ENCODE results near the gene RNF215. TPM values are rescaled to one million over a fixed set of nuclear protein-coding genes. Genes with fewer than 3 reads are reported as not detected.
A peak's percentile ranks its signal among the peaks of the same experiment; 100 is the strongest.

RNF215 gene
- total and polyA plus RNA-seq, 2 of the 13 experiments (the other 11 are each of a cell fraction or from before 2014, with no cell fraction given) = 5.3 to 6.1 TPM

DNA sequence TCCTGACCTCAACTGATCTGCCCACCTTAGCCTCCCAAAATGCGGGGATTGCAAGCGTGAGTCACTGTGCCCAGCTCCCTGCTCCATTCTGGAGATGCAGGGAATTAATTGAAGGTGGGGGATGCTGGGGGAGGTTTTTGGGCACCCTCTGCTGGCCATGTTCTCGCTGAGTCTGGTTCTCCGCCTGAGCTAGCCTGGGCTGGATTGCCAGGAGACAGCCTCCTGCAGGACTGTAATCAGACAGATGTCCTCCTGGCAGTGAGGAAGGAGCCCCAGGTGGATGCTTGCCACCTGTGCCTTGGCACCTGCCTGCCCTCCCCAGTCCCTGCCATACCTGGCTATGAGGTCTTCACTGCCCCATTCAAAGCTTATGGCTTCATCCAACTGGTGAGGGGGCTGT lies 43.7 kb upstream of the RNF215 start:
- Histone ChIP-seq H3K27me3 (ENCODE audit: control insufficient read depth in 1 of 2, insufficient read depth in 2 of 2, low read length in 2 of 2) (no peaks in the 10 kb centered on the region), H3K27ac (ENCODE audit: extremely low read length, insufficient read depth, low read length) (no peak overlapping the region), H3K9ac (ENCODE audit: insufficient read depth, low read depth, low read length) (no peak overlapping the region), H3K9me3 (ENCODE audit: low read length) (no peaks in the 10 kb centered on the region), H4K20me1 (ENCODE audit: insufficient read depth, low read length) (no peaks in the 10 kb centered on the region), H3K79me2 (ENCODE audit: insufficient read depth, low read length) (peaks cover 3% of the 10 kb centered on the region), H2AFZ (ENCODE audit: low read length) (no peak overlapping the region), H3K36me3 (replicated peaks in 1 of 2; ENCODE audit: control insufficient read depth in 1 of 2, insufficient read depth in 2 of 2, low read length in 2 of 2) (peaks cover 0 to 5% of the 10 kb centered on the region in 2 experiments; a peak in 2 of 5 replicates), H3K4me1 (ENCODE audit: insufficient read depth, low read length) (peaks cover 51% of the 10 kb centered on the region), H3K4me2 (ENCODE audit: low read depth, low read length) (no peak overlapping the region), H3K4me3 (replicated peaks in 1 of 3; ENCODE audit: insufficient read depth in 1 of 3, low read depth in 2 of 3, low read length in 3 of 3) (no peak overlapping the region)
- ChIA-PET POLR2A (no interaction called here), CTCF (ENCODE audit: low intra/inter-chr PET ratio, low total read pairs) (no interaction called here)
- 77% methylated on average over 4 of the region's 4 CpGs for WGBS (ENCODE audit: low lambda C conversion rate)
- DNase-seq (ENCODE audit: low spot score) = no peak
- no peak for ATAC-seq
- no peak for FAIRE-seq
- no peak for TF ChIP-seq STAT5B (CRISPR knock-in tag; IDR thresholded peaks at IDR 0.05)
- TF ChIP-seq, protein P1, sequence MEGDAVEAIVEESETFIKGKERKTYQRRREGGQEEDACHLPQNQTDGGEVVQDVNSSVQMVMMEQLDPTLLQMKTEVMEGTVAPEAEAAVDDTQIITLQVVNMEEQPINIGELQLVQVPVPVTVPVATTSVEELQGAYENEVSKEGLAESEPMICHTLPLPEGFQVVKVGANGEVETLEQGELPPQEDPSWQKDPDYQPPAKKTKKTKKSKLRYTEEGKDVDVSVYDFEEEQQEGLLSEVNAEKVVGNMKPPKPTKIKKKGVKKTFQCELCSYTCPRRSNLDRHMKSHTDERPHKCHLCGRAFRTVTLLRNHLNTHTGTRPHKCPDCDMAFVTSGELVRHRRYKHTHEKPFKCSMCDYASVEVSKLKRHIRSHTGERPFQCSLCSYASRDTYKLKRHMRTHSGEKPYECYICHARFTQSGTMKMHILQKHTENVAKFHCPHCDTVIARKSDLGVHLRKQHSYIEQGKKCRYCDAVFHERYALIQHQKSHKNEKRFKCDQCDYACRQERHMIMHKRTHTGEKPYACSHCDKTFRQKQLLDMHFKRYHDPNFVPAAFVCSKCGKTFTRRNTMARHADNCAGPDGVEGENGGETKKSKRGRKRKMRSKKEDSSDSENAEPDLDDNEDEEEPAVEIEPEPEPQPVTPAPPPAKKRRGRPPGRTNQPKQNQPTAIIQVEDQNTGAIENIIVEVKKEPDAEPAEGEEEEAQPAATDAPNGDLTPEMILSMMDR (CRISPR knock-in tag; IDR thresholded peaks at IDR 0.05) = peak; percentile 28; the same call in 1 of the 2 replicates
- intact Hi-C loops (cut with micrococcal nuclease; ENCODE audit: unreplicated experiment) = no loop called here
- no TSS peak for BruUV-seq (replicated peaks)
- in situ Hi-C loops (cut with HindIII; ENCODE audit: extremely low pct_ligation_motif_present, low pct_unique_long_range_greater_than_20kb) = no loop called here

DNA sequence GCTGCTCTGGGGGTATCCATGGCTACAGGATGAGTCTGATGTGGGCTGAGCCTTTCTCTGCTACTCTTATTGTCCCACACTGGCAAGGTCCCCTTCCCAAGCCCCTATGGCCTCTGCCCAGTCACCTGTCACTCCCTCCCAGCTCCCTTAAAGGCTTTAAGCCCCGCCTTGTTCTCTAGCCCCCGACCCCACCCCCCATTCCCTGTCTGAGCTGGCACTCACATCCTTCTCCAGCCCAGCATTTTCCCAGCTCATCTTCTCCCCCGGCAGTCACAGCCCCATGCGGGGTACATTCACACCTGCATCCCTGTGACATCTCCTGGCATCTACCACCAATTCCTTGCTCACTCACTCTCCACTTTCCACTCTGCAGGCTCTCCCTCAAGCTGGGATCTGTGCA lies 42.7 kb upstream of the RNF215 start:
- no peak overlapping the region for H2AFZ ChIP-seq (ENCODE audit: low read length)
- ChIA-PET POLR2A (no interaction called here), CTCF (ENCODE audit: low intra/inter-chr PET ratio, low total read pairs) (no interaction called here)
- H4K20me1 ChIP-seq (ENCODE audit: insufficient read depth, low read length) = no peaks in the 10 kb centered on the region
- H3K27me3 ChIP-seq (ENCODE audit: control insufficient read depth in 1 of 2, insufficient read depth in 2 of 2, low read length in 2 of 2) = no peaks in the 10 kb centered on the region
- intact Hi-C loops (cut with micrococcal nuclease; ENCODE audit: unreplicated experiment) (no loop called here), in situ Hi-C loops (cut with HindIII; ENCODE audit: extremely low pct_ligation_motif_present, low pct_unique_long_range_greater_than_20kb) (loop anchor here (5.0 kb wide), 1 partner anchor 38 kb away; no protein-coding TSS in a partner anchor)
- FAIRE-seq (no peak), DNase-seq (ENCODE audit: low spot score) (no peak), ATAC-seq (no peak)
- BruUV-seq (replicated peaks) = no TSS peak
- TF ChIP-seq POLR2A (IDR thresholded peaks at IDR 0.05; ENCODE audit: insufficient read depth in 1 of 2, low read depth in 2 of 2, low read length in 2 of 2) (0 out of 4 replicates have a peak, but pooled peaks of 1 of the 2 experiments have one; percentile 2), MTA3 (CRISPR knock-in tag; IDR thresholded peaks at IDR 0.05) (no peak)
- no peaks in the 10 kb centered on the region for H3K9me3 ChIP-seq (ENCODE audit: low read length)
- peaks cover 43% of the 10 kb centered on the region for H3K4me1 ChIP-seq (ENCODE audit: insufficient read depth, low read length)
- no peak overlapping the region for H3K27ac ChIP-seq (ENCODE audit: extremely low read length, insufficient read depth, low read length)
- H3K36me3 ChIP-seq (replicated peaks in 1 of 2; ENCODE audit: control insufficient read depth in 1 of 2, insufficient read depth in 2 of 2, low read length in 2 of 2) = peaks cover 0 to 5% of the 10 kb centered on the region in 2 experiments; a peak in 2 of 5 replicates
- H3K4me2 ChIP-seq (ENCODE audit: low read depth, low read length) = no peak overlapping the region
- no peak overlapping the region for H3K4me3 ChIP-seq (replicated peaks in 1 of 3; ENCODE audit: insufficient read depth in 1 of 3, low read depth in 2 of 3, low read length in 3 of 3)
- WGBS (ENCODE audit: low lambda C conversion rate) = 83% methylated on average over 4 of the region's 4 CpGs
- no peak overlapping the region for H3K9ac ChIP-seq (ENCODE audit: insufficient read depth, low read depth, low read length)
- peaks cover 5% of the 10 kb centered on the region for H3K79me2 ChIP-seq (ENCODE audit: insufficient read depth, low read length)
